OCI-LY3 (cell line): Measurements from ENCODE around the gene RAPGEF1.
"Not testable (repeated sequence)": the region's sequence is repeated elsewhere in the genome, so short reads cannot be mapped to it uniquely, and the experiment has no call there.

ENCODE experiments used
- H2AFZ ChIP-seq: fragments of 200-600, 300-600 bp; shearing (Covaris generic); 2 replicates; pipeline ENCODE4 v1.6.0; 2014; ENCODE audit warnings: antibody characterized with exemption, low read depth, low read length
- H3K27ac ChIP-seq: fragments of 200-600, 300-600 bp; sonication (generic); 2 replicates; pipeline ENCODE4 v1.5.1; 2014; ENCODE audit warnings: mild to moderate bottlenecking, low read length, moderate library complexity, mixed read lengths
- H3K27me3 ChIP-seq: fragments of 200-600, 300-600 bp; sonication (generic); 2 replicates; pipeline ENCODE4 v1.6.1; 2014; ENCODE audit warnings: low read depth, low read length, mixed read lengths
- H3K36me3 ChIP-seq: fragments of 200-600, 300-600 bp; sonication (generic); replicated peaks from 2 replicates; pipeline ENCODE3; 2014; ENCODE audit warnings: low read depth, low read length, mixed read lengths
- H3K4me1 ChIP-seq: fragments of 300-600, 200-600 bp; sonication (generic); 2 replicates; pipeline ENCODE4 v1.6.1; 2014; ENCODE audit warnings: low read length, mixed read lengths
- H3K4me2 ChIP-seq: fragments of 200-600, 300-600 bp; sonication (generic); 2 replicates; pipeline ENCODE4 v1.6.1; 2014; ENCODE audit warnings: low read length, mixed read lengths
- H3K4me3 ChIP-seq: fragments of 300-600, 200-600 bp; sonication (generic); 2 replicates; pipeline ENCODE4 v1.5.1; 2014; ENCODE audit warnings: antibody characterized with exemption, mild to moderate bottlenecking, low read length, moderate library complexity
- H3K79me2 ChIP-seq: fragments of 300-600, 200-600 bp; shearing (Covaris generic); 2 replicates; pipeline ENCODE4 v1.6.1; 2014; ENCODE audit warnings: mild to moderate bottlenecking, low read length, mixed read lengths
- H3K9ac ChIP-seq: fragments of 300-600, 200-600 bp; shearing (Covaris generic); 2 replicates; pipeline ENCODE4 v1.6.0; 2014; ENCODE audit warnings: mild to moderate bottlenecking, low read length, moderate library complexity
- H3K9me3 ChIP-seq: fragments of 200-600, 300-600 bp; shearing (Covaris generic); 2 replicates; pipeline ENCODE4 v1.6.1; 2014; ENCODE audit warnings: low read length, mixed read lengths; ENCODE audit not compliant: insufficient read depth
- H4K20me1 ChIP-seq: fragments of 200-600, 300-600 bp; sonication (generic); 2 replicates; pipeline ENCODE4 v1.6.1; 2016; ENCODE audit warnings: low read length, mixed read lengths; ENCODE audit not compliant: insufficient read depth
- CTCF ChIP-seq: fragments of 200-600, 300-600 bp; sonication (generic); IDR thresholded peaks from 2 replicates; pipeline ENCODE4 v1.5.1; 2014; ENCODE audit warnings: antibody characterized with exemption, low read length, low read depth
- EZH2phosphoT487 ChIP-seq: fragments of 200-600 bp; shearing (Covaris generic); IDR thresholded peaks from 2 replicates; pipeline ENCODE4 v1.6.1; 2018; ENCODE audit warnings: antibody characterized with exemption, mixed run types, low read depth

RAPGEF1 gene

GRCh38 chr9:131555841-131556673 is 183.8 kb downstream of the RAPGEF1 start:
- no peak overlapping the region for H3K4me2 ChIP-seq
- no peaks in the 10 kb centered on the region for H3K79me2 ChIP-seq
- no peaks in the 10 kb centered on the region for H3K27me3 ChIP-seq
- no peak overlapping the region for H3K4me3 ChIP-seq
- no peak overlapping the region for H2AFZ ChIP-seq
- H3K27ac ChIP-seq: no peak overlapping the region
- H3K36me3 ChIP-seq: no peaks in the 10 kb centered on the region
- no peaks in the 10 kb centered on the region for H3K4me1 ChIP-seq
- no peak overlapping the region for H3K9ac ChIP-seq
- no peaks in the 10 kb centered on the region for H3K9me3 ChIP-seq
- no peak for TF ChIP-seq EZH2phosphoT487
- no peak for TF ChIP-seq CTCF
- no peaks in the 10 kb centered on the region for H4K20me1 ChIP-seq

GRCh38 chr9:131554843-131555351 is 185.0 kb downstream of the RAPGEF1 start:
- no peak overlapping the region for H3K4me2 ChIP-seq
- H3K79me2 ChIP-seq: no peaks in the 10 kb centered on the region
- no peak overlapping the region for H3K4me3 ChIP-seq
- H3K4me1 ChIP-seq: no peaks in the 10 kb centered on the region
- H3K9me3 ChIP-seq: no peaks in the 10 kb centered on the region
- H3K9ac ChIP-seq: no peak overlapping the region
- H4K20me1 ChIP-seq: no peaks in the 10 kb centered on the region
- H2AFZ ChIP-seq: no peak overlapping the region
- H3K27ac ChIP-seq: no peak overlapping the region
- H3K27me3 ChIP-seq: no peaks in the 10 kb centered on the region
- TF ChIP-seq CTCF: no peak
- no peak for TF ChIP-seq EZH2phosphoT487
- H3K36me3 ChIP-seq: no peaks in the 10 kb centered on the region

GRCh38 chr9:131554087-131554842 is 185.6 kb downstream of the RAPGEF1 start:
- Histone ChIP-seq H3K79me2 (no peaks in the 10 kb centered on the region), H3K4me3 (no peak overlapping the region), H3K27ac (no peak overlapping the region), H3K36me3 (no peaks in the 10 kb centered on the region), H3K4me2 (no peak overlapping the region), H3K9ac (no peak overlapping the region), H2AFZ (no peak overlapping the region), H4K20me1 (no peaks in the 10 kb centered on the region), H3K27me3 (no peaks in the 10 kb centered on the region), H3K9me3 (no peaks in the 10 kb centered on the region), H3K4me1 (no peaks in the 10 kb centered on the region)
- TF ChIP-seq CTCF (no peak), EZH2phosphoT487 (no peak)

- Histone ChIP-seq H3K9me3 (no peaks in the 10 kb centered on the region), H3K9ac (no peak overlapping the region), H3K27ac (no peak overlapping the region), H3K4me1 (no peaks in the 10 kb centered on the region), H2AFZ (no peak overlapping the region), H4K20me1 (no peaks in the 10 kb centered on the region), H3K4me2 (no peak overlapping the region), H3K36me3 (no peaks in the 10 kb centered on the region), H3K4me3 (no peak overlapping the region), H3K27me3 (no peaks in the 10 kb centered on the region), H3K79me2 (no peaks in the 10 kb centered on the region)
- no peak for TF ChIP-seq CTCF
- no peak for TF ChIP-seq EZH2phosphoT487
Observed at GRCh38 chr9:131552030-131552429, 187.8 kb downstream of the RAPGEF1 start.

- H3K79me2 ChIP-seq, H3K4me1 ChIP-seq, H2AFZ ChIP-seq, H4K20me1 ChIP-seq, H3K27me3 ChIP-seq, H3K4me2 ChIP-seq, H3K27ac ChIP-seq, H3K4me3 ChIP-seq, H3K9ac ChIP-seq, H3K36me3 ChIP-seq, H3K9me3 ChIP-seq: not testable (repeated sequence)
Observed at GRCh38 chr9:131550465-131550864, 189.4 kb downstream of the RAPGEF1 start.

GRCh38 chr9:131549186-131549585 is 190.7 kb downstream of the RAPGEF1 start:
- H3K4me1 ChIP-seq, H3K9ac ChIP-seq, H3K9me3 ChIP-seq, H4K20me1 ChIP-seq, H3K27me3 ChIP-seq, H3K4me2 ChIP-seq, H3K79me2 ChIP-seq, H3K36me3 ChIP-seq, H2AFZ ChIP-seq, H3K4me3 ChIP-seq, H3K27ac ChIP-seq: not testable (repeated sequence)
